NCI-H1436 treated with DMSO at 0.1 percent for 48 hours (cell line): Measurements from ENCODE around the gene RMDN2.
"Not testable (repeated sequence)": the region's sequence is repeated elsewhere in the genome, so short reads cannot be mapped to it uniquely, and the experiment has no call there.

Experiments used
- DNase-seq: peaks from one replicate; lab custom pipeline; 2025; lab: John Stamatoyannopoulos, UW

Gene RMDN2

GRCh38 chr2:37992601-37993000 lies 67.5 kb downstream of the RMDN2 start:
- no peak for DNase-seq

DNA sequence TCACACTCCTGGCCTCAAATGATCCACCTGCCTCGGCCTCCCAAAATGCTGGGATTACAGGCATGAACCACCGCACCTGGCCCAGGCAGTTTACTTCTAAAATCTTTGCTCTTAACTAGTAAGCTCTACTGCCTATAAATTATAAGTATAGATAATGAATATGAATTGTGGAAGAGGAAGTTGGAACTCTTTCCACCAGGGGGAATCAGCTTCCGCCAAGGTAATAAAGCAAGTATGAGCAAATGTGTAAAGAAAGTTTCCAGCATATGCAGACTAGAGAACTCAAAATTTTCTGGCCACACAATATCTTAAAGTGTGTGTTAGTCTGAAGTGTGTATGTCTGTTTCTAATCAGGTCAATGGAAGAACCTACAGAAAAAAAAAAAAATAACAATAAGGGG lies 68.1 kb downstream of the RMDN2 start:
- no peak for DNase-seq

DNA sequence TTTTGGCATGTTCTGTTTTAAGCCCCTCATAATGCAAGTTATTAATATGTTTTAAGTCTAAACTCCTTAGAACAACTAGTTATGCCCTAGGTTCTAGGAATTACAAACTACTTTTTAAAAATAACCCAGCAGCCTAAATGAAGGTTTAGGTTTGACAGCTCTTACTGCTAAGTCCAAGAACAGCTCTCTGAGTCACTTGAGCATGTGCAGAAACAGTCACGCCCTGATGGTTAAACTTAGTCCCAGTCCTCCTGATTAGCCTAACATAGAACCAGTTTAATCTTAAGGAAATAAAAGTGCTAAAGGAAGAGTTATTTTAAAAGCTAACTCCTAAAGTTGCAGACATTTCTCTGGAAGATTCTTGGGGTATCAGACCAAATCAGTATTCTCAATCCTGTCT lies 72.5 kb downstream of the RMDN2 start:
- no peak for DNase-seq

GRCh38 chr2:38000485-38001222 lies 75.6 kb downstream of the RMDN2 start:
- DNase-seq, result no peak

DNA sequence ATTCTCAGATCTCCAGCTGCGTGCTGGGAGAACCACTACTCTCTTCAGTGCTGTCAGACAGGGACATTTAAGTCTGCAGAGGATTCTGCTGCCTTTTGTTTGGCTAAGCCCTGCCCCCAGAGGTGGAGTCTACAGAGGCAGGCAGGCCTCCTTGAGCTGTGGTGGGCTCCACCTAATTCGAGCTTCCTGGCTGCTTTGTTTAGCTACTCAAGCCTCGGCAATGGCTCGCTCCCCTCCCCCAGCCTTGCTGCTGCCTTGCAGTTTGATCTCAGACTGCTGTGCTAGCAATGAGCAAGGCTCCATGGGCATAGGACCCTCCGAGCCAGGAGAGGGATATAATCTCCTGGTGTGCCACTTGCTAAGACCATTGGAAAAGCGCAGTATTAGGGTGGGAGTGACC lies 85.1 kb downstream of the RMDN2 start:
- not testable (repeated sequence) for DNase-seq

DNA sequence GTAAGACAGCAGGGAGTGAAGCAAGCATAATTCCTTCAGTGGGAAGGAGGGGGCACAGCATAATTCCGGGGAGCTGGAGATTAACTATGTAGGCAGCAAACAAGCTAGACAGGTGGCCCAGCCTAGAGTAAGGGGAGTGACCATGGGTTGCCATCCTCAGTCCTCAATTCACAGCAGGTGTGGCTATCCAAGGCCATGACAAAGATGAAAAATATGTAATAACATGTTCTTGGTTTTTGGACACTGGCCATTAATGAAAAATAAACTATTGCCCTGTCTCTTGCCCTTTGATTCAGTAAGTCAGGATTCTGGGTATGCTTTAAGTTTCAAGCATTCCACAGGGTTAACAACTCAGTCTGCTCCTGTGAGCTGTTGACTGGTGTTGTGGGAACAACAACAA lies 85.9 kb downstream of the RMDN2 start:
- no peak for DNase-seq

GRCh38 chr2:38013158-38013752 lies 88.2 kb downstream of the RMDN2 start:
- DNase-seq, result no peak

DNA sequence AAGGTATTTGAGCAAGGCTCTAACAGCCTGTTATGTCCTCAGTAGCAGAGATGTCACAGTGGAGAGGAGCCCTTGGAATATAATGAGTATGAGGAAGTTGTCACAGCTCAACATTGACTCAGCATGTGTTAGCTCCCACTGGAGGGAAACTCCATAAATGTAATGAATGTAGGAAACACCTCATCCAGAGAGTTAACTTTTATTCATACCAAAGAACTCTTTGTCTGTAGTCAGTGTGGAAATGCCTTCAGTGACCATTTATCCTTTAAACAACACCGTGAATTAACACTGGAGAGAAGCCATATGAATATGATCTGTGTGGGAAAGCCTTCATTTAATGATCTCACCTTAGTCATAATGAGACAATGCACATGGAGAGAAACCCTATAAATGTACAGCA lies 91.1 kb downstream of the RMDN2 start:
- DNase-seq, result no peak

- no peak for DNase-seq
Observed at GRCh38 chr2:38017836-38018235, 92.7 kb downstream of the RMDN2 start.

GRCh38 chr2:38020359-38021069 lies 95.4 kb downstream of the RMDN2 start:
- not testable (repeated sequence) for DNase-seq

GRCh38 chr2:38021589-38021988 lies 96.5 kb downstream of the RMDN2 start:
- no peak for DNase-seq

DNA sequence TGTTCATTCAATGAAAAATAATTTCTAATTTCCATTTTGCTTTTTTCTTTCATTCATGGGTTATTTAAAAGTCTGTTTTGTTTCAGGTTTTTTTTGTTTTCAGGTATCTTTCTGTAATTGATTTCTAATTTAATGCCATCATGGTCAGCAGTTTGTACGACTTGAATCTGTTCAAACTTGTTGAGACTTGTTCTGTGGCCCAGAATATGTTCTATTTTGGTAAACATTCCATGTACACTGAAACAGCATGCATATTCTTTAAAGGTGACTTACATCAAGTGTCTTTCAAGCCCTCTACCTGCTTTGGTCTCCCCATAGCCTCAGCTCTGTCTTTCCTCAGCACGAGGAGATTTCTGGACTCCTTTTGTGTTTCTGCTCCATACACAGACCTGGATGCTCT lies 101.8 kb downstream of the RMDN2 start:
- no peak for DNase-seq

- no peak for DNase-seq
Observed at GRCh38 chr2:38028829-38029228, 103.7 kb downstream of the RMDN2 start.

DNA sequence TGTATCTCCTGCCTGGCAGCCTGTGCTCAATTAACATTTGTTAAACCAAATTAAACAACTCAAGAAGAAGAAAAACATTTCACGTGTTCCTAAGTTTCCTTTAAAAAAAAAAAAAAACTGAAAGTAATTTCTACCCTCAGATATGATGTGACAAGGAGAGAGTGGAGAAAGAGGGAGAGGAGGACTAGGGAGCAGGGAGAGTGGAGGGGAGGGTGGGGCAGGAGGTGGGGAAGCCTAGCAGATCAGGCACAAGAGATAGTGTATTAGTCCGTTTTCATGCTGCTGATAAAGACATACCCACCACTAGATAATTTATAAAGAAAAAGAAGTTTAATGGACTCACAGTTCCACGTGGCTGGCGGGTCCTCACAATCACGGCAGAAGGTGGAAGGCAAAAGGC lies 104.4 kb downstream of the RMDN2 start:
- DNase-seq, result no peak

GRCh38 chr2:38030635-38031355 lies 105.7 kb downstream of the RMDN2 start:
- no peak for DNase-seq

DNA sequence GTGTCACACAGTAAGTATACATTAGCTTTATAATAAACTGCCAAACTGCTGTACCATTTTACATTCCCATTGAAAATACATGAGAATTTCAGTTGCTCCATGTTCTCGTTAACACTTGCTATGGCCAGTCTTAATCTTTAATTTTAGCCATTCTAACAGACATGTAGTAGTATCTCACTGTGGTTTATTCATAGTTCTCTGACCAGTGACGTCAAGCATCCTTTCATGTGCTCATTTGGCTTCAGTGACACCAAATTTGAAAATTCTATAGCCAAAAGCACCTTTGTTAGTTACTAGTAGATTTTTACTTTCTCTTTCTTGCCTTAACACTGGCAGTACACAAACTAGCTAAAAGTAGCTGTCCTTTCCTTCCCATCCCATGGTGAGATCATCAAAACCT lies 107.9 kb downstream of the RMDN2 start:
- no peak for DNase-seq

DNA sequence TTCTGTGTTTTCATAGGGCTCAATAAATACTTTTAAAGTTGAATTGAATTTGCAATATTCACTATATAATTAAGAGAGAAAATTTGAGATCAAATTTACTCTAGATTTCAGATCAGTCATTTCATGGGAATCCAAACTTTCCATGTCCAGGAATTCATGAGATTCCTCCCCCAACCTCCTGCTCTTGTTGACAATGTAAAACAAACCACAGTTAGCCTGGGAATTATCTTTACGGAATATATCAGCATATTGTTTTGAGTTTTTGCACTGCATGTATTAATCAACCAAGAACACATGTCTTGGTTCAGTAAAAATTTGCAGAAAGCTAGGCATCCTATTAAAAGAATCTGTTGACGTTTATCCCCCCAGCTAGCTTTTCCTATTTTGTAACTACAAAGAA lies 108.6 kb downstream of the RMDN2 start:
- DNase-seq, result no peak

GRCh38 chr2:38035968-38036367 lies 110.9 kb downstream of the RMDN2 start:
- DNase-seq, result no peak

- DNase-seq, result no peak
Observed at GRCh38 chr2:38037325-38037724, 112.2 kb downstream of the RMDN2 start.

GRCh38 chr2:38037757-38038621 lies 112.9 kb downstream of the RMDN2 start:
- no peak for DNase-seq

- no peak for DNase-seq
Observed at GRCh38 chr2:38038682-38039081, 113.6 kb downstream of the RMDN2 start.
